ENCODE data around the gene GRAP. TPM values are rescaled to one million over a fixed set of nuclear protein-coding genes. Genes with fewer than 3 reads are reported as not detected.

GRAP gene
- total and polyA plus RNA-seq, 4 donors, result 0.87 to 6.3 (median 3.2) TPM

GRCh38 chr17:19002805-19003542 is 43.8 kb downstream of the GRAP start:
- 91% methylated on average over 11 of the region's 11 CpGs for WGBS, 2 donors
- Histone ChIP-seq H3K4me3 (ENCODE audit: low read length in 2 of 2) (no peak overlapping the region), H3K27me3 (ENCODE audit: control insufficient read depth in 1 of 2, insufficient read depth in 2 of 2, low read length in 1 of 2) (no peaks in the 10 kb centered on the region), H3K36me3 (ENCODE audit: control insufficient read depth in 1 of 2, insufficient read depth in 2 of 2, low read length in 1 of 2) (no peaks in the 10 kb centered on the region), H3K27ac (ENCODE audit: low read depth in 1 of 2, low read length in 2 of 2) (no peak overlapping the region), H3K4me1 (ENCODE audit: control insufficient read depth in 1 of 2, insufficient read depth in 2 of 2, low read length in 2 of 2) (no peaks in the 10 kb centered on the region), H3K9me3 (ENCODE audit: control insufficient read depth, low read length) (no peaks in the 10 kb centered on the region)
- no peak for DNase-seq
- intact Hi-C loops (cut with DNase I), result no loop called here
- ATAC-seq (ENCODE audit: low FRiP score), result no peak

GRCh38 chr17:19001907-19002590 is 44.7 kb downstream of the GRAP start:
- no peaks in the 10 kb centered on the region for H3K36me3 ChIP-seq (ENCODE audit: control insufficient read depth in 1 of 2, insufficient read depth in 2 of 2, low read length in 1 of 2)
- no peaks in the 10 kb centered on the region for H3K9me3 ChIP-seq (ENCODE audit: control insufficient read depth, low read length)
- H3K4me3 ChIP-seq (ENCODE audit: low read length in 2 of 2), result no peak overlapping the region
- DNase-seq, result no peak
- intact Hi-C loops (cut with DNase I), result no loop called here
- H3K27ac ChIP-seq (ENCODE audit: low read depth in 1 of 2, low read length in 2 of 2), result no peak overlapping the region
- H3K4me1 ChIP-seq (ENCODE audit: control insufficient read depth in 1 of 2, insufficient read depth in 2 of 2, low read length in 2 of 2), result no peaks in the 10 kb centered on the region
- no peaks in the 10 kb centered on the region for H3K27me3 ChIP-seq (ENCODE audit: control insufficient read depth in 1 of 2, insufficient read depth in 2 of 2, low read length in 1 of 2)
- no peak for ATAC-seq (ENCODE audit: low FRiP score)
- 53 to 56% methylated on average over 7 of the region's 7 CpGs for WGBS, 2 donors

GRCh38 chr17:19000531-19001325 is 46.0 kb downstream of the GRAP start:
- Histone ChIP-seq H3K36me3 (ENCODE audit: control insufficient read depth in 1 of 2, insufficient read depth in 2 of 2, low read length in 1 of 2) (no peaks in the 10 kb centered on the region), H3K4me1 (ENCODE audit: control insufficient read depth in 1 of 2, insufficient read depth in 2 of 2, low read length in 2 of 2) (no peaks in the 10 kb centered on the region), H3K27me3 (ENCODE audit: control insufficient read depth in 1 of 2, insufficient read depth in 2 of 2, low read length in 1 of 2) (no peaks in the 10 kb centered on the region), H3K27ac (ENCODE audit: low read depth in 1 of 2, low read length in 2 of 2) (no peak overlapping the region), H3K4me3 (ENCODE audit: low read length in 2 of 2) (no peak overlapping the region), H3K9me3 (ENCODE audit: control insufficient read depth, low read length) (no peaks in the 10 kb centered on the region)
- ATAC-seq (ENCODE audit: low FRiP score) (no peak), DNase-seq (no peak)
- intact Hi-C loops (cut with DNase I), result no loop called here
- WGBS, 2 donors, result 85 to 86% methylated on average over 17 of the region's 17 CpGs

GRCh38 chr17:18999911-19000310 is 46.8 kb downstream of the GRAP start:
- WGBS, 2 donors, result 88 to 89% methylated on average over 6 of the region's 6 CpGs
- Histone ChIP-seq H3K27me3 (ENCODE audit: control insufficient read depth in 1 of 2, insufficient read depth in 2 of 2, low read length in 1 of 2) (no peaks in the 10 kb centered on the region), H3K9me3 (ENCODE audit: control insufficient read depth, low read length) (no peaks in the 10 kb centered on the region), H3K27ac (ENCODE audit: low read depth in 1 of 2, low read length in 2 of 2) (no peak overlapping the region), H3K4me3 (ENCODE audit: low read length in 2 of 2) (no peak overlapping the region), H3K4me1 (ENCODE audit: control insufficient read depth in 1 of 2, insufficient read depth in 2 of 2, low read length in 2 of 2) (no peaks in the 10 kb centered on the region), H3K36me3 (ENCODE audit: control insufficient read depth in 1 of 2, insufficient read depth in 2 of 2, low read length in 1 of 2) (no peaks in the 10 kb centered on the region)
- DNase-seq, result no peak
- intact Hi-C loops (cut with DNase I), result no loop called here
- no peak for ATAC-seq (ENCODE audit: low FRiP score)

GRCh38 chr17:18999394-18999793 is 47.4 kb downstream of the GRAP start:
- Histone ChIP-seq H3K27ac (ENCODE audit: low read depth in 1 of 2, low read length in 2 of 2) (no peak overlapping the region), H3K36me3 (ENCODE audit: control insufficient read depth in 1 of 2, insufficient read depth in 2 of 2, low read length in 1 of 2) (no peaks in the 10 kb centered on the region), H3K4me1 (ENCODE audit: control insufficient read depth in 1 of 2, insufficient read depth in 2 of 2, low read length in 2 of 2) (no peaks in the 10 kb centered on the region), H3K9me3 (ENCODE audit: control insufficient read depth, low read length) (no peaks in the 10 kb centered on the region), H3K27me3 (ENCODE audit: control insufficient read depth in 1 of 2, insufficient read depth in 2 of 2, low read length in 1 of 2) (no peaks in the 10 kb centered on the region), H3K4me3 (ENCODE audit: low read length in 2 of 2) (no peak overlapping the region)
- ATAC-seq (ENCODE audit: low FRiP score), result no peak
- DNase-seq, result no peak
- 93 to 95% methylated on average over 8 of the region's 8 CpGs for WGBS, 2 donors
- intact Hi-C loops (cut with DNase I), result no loop called here

GRCh38 chr17:18997650-18998196 is 49.0 kb downstream of the GRAP start:
- no peak overlapping the region for H3K4me3 ChIP-seq (ENCODE audit: low read length in 2 of 2)
- H3K4me1 ChIP-seq (ENCODE audit: control insufficient read depth in 1 of 2, insufficient read depth in 2 of 2, low read length in 2 of 2), result no peaks in the 10 kb centered on the region
- WGBS, 2 donors, result 82 to 85% methylated on average over 6 of the region's 6 CpGs
- intact Hi-C loops (cut with DNase I), result no loop called here
- H3K27ac ChIP-seq (ENCODE audit: low read depth in 1 of 2, low read length in 2 of 2), result no peak overlapping the region
- H3K27me3 ChIP-seq (ENCODE audit: control insufficient read depth in 1 of 2, insufficient read depth in 2 of 2, low read length in 1 of 2), result no peaks in the 10 kb centered on the region
- H3K36me3 ChIP-seq (ENCODE audit: control insufficient read depth in 1 of 2, insufficient read depth in 2 of 2, low read length in 1 of 2), result no peaks in the 10 kb centered on the region
- ATAC-seq (ENCODE audit: low FRiP score) (no peak), DNase-seq (no peak)
- no peaks in the 10 kb centered on the region for H3K9me3 ChIP-seq (ENCODE audit: control insufficient read depth, low read length)

- Histone ChIP-seq H3K36me3 (ENCODE audit: control insufficient read depth in 1 of 2, insufficient read depth in 2 of 2, low read length in 1 of 2) (no peaks in the 10 kb centered on the region), H3K4me1 (ENCODE audit: control insufficient read depth in 1 of 2, insufficient read depth in 2 of 2, low read length in 2 of 2) (no peaks in the 10 kb centered on the region), H3K4me3 (ENCODE audit: low read length in 2 of 2) (no peak overlapping the region), H3K9me3 (ENCODE audit: control insufficient read depth, low read length) (no peaks in the 10 kb centered on the region), H3K27ac (ENCODE audit: low read depth in 1 of 2, low read length in 2 of 2) (no peak overlapping the region), H3K27me3 (ENCODE audit: control insufficient read depth in 1 of 2, insufficient read depth in 2 of 2, low read length in 1 of 2) (no peaks in the 10 kb centered on the region)
- WGBS, 2 donors, result 93 to 95% methylated on average over 2 of the region's 2 CpGs
- ATAC-seq (ENCODE audit: low FRiP score), result no peak
- intact Hi-C loops (cut with DNase I), result no loop called here
- no peak for DNase-seq
Measured at GRCh38 chr17:18996458-18996857, 50.3 kb downstream of the GRAP start.

- Histone ChIP-seq H3K9me3 (ENCODE audit: control insufficient read depth, low read length) (no peaks in the 10 kb centered on the region), H3K4me3 (ENCODE audit: low read length in 2 of 2) (no peak overlapping the region), H3K27me3 (ENCODE audit: control insufficient read depth in 1 of 2, insufficient read depth in 2 of 2, low read length in 1 of 2) (no peaks in the 10 kb centered on the region), H3K36me3 (ENCODE audit: control insufficient read depth in 1 of 2, insufficient read depth in 2 of 2, low read length in 1 of 2) (no peaks in the 10 kb centered on the region), H3K27ac (ENCODE audit: low read depth in 1 of 2, low read length in 2 of 2) (no peak overlapping the region), H3K4me1 (ENCODE audit: control insufficient read depth in 1 of 2, insufficient read depth in 2 of 2, low read length in 2 of 2) (no peaks in the 10 kb centered on the region)
- WGBS, 2 donors, result 86 to 90% methylated on average over 3 of the region's 3 CpGs
- DNase-seq (no peak), ATAC-seq (ENCODE audit: low FRiP score) (no peak)
- intact Hi-C loops (cut with DNase I), result no loop called here
Measured at GRCh38 chr17:18995220-18995619, 51.5 kb downstream of the GRAP start.

All from aorta (tissue), 5 donors.